ENCODE measurements around the gene NLRP1. TPM values are rescaled to one million over a fixed set of nuclear protein-coding genes. Genes with fewer than 3 reads are reported as not detected.

Gene NLRP1
- total and polyA plus RNA-seq, 2 of the 13 experiments (the other 11 are each of a cell fraction or from before 2014, with no cell fraction given), result 3.4 to 3.7 TPM

DNA sequence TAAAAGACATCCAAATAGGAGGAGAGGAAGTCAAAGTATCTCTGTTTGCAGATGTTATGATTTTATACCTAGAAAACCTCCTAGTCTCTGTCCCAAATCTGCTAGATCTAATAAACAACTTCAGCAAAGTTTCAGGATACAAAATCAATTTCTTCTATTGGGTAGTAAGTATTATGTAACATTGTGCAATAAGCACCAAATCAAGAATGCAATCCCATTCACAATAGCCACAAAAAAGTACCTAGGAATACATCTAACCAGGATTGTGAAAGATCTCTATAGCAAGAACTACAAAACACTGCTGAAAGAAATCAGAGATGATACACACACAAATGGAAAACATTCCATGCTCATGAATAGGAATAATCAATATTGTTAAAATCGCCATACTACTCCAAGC, 13.0 kb downstream of the NLRP1 start:
- no peaks in the 10 kb centered on the region for H4K20me1 ChIP-seq (ENCODE audit: insufficient read depth, low read length)
- H3K4me1 ChIP-seq (ENCODE audit: insufficient read depth, low read length), result no peaks in the 10 kb centered on the region
- H3K4me2 ChIP-seq (ENCODE audit: low read depth, low read length), result no peak overlapping the region
- H3K9me3 ChIP-seq (ENCODE audit: low read length), result no peaks in the 10 kb centered on the region
- H3K4me3 ChIP-seq (replicated peaks in 1 of 3; ENCODE audit: insufficient read depth in 1 of 3, low read depth in 2 of 3, low read length in 3 of 3), result no peak overlapping the region
- no peak overlapping the region for H2AFZ ChIP-seq (ENCODE audit: low read length)
- no peaks in the 10 kb centered on the region for H3K79me2 ChIP-seq (ENCODE audit: insufficient read depth, low read length)
- POLR2A ChIA-PET, result no interaction called here
- WGBS (ENCODE audit: low lambda C conversion rate), result 0% methylated on average over 1 of the region's 1 CpG
- no peaks in the 10 kb centered on the region for H3K27me3 ChIP-seq (ENCODE audit: control insufficient read depth in 1 of 2, insufficient read depth in 2 of 2, low read length in 2 of 2)
- TF ChIP-seq, protein P1, sequence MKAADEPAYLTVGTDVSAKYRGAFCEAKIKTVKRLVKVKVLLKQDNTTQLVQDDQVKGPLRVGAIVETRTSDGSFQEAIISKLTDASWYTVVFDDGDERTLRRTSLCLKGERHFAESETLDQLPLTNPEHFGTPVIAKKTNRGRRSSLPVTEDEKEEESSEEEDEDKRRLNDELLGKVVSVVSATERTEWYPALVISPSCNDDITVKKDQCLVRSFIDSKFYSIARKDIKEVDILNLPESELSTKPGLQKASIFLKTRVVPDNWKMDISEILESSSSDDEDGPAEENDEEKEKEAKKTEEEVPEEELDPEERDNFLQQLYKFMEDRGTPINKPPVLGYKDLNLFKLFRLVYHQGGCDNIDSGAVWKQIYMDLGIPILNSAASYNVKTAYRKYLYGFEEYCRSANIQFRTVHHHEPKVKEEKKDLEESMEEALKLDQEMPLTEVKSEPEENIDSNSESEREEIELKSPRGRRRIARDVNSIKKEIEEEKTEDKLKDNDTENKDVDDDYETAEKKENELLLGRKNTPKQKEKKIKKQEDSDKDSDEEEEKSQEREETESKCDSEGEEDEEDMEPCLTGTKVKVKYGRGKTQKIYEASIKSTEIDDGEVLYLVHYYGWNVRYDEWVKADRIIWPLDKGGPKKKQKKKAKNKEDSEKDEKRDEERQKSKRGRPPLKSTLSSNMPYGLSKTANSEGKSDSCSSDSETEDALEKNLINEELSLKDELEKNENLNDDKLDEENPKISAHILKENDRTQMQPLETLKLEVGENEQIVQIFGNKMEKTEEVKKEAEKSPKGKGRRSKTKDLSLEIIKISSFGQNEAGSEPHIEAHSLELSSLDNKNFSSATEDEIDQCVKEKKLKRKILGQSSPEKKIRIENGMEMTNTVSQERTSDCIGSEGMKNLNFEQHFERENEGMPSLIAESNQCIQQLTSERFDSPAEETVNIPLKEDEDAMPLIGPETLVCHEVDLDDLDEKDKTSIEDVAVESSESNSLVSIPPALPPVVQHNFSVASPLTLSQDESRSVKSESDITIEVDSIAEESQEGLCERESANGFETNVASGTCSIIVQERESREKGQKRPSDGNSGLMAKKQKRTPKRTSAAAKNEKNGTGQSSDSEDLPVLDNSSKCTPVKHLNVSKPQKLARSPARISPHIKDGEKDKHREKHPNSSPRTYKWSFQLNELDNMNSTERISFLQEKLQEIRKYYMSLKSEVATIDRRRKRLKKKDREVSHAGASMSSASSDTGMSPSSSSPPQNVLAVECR (CRISPR knock-in tag; IDR thresholded peaks at IDR 0.05; ENCODE audit: borderline replicate concordance), result no peak
- TF ChIP-seq CEBPB (IDR thresholded peaks at IDR 0.05; ENCODE audit: borderline replicate concordance, low read depth, low read length) (peak; percentile 47; the same call in 1 of the 2 replicates), PRPF4 (IDR thresholded peaks at IDR 0.05; ENCODE audit: low read depth, low read length, poor library complexity, severe bottlenecking) (no peak)
- CTCF ChIA-PET (ENCODE audit: low intra/inter-chr PET ratio, low total read pairs), result no interaction called here
- FAIRE-seq (no peak), DNase-seq (ENCODE audit: low spot score) (no peak), ATAC-seq (no peak)
- no peaks in the 10 kb centered on the region for H3K36me3 ChIP-seq (replicated peaks in 1 of 2; ENCODE audit: control insufficient read depth in 1 of 2, insufficient read depth in 2 of 2, low read length in 2 of 2)
- H3K27ac ChIP-seq (ENCODE audit: extremely low read length, insufficient read depth, low read length), result no peak overlapping the region
- H3K9ac ChIP-seq (ENCODE audit: insufficient read depth, low read depth, low read length), result no peak overlapping the region
- intact Hi-C loops (cut with micrococcal nuclease; ENCODE audit: unreplicated experiment), result no loop called here
- BruUV-seq (replicated peaks), result no TSS peak
- in situ Hi-C loops (cut with HindIII; ENCODE audit: extremely low pct_ligation_motif_present, low pct_unique_long_range_greater_than_20kb), result no loop called here

DNA sequence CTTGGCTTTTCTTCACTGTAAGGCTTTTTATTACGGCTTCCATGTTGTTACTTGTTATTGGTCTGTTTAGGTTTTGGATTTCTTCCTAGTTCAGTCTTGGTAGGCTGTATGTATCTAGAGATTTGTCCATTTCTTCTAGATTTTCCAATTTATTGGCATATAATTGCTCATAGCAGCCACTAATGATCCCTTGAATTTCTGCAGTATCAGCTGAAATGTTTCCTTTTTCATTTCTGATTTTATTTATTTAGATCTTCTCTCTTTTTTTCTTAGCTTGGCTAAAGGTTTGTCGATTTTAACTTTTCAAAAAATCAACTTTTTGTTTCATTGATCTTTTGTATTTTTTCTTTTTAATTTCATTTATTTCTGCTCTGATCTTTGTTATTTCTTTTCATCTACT, 18.5 kb downstream of the NLRP1 start:
- Histone ChIP-seq H3K9me3 (ENCODE audit: low read length) (no peaks in the 10 kb centered on the region), H3K4me2 (ENCODE audit: low read depth, low read length) (no peak overlapping the region), H3K4me3 (replicated peaks in 1 of 3; ENCODE audit: insufficient read depth in 1 of 3, low read depth in 2 of 3, low read length in 3 of 3) (no peak overlapping the region), H2AFZ (ENCODE audit: low read length) (no peak overlapping the region), H4K20me1 (ENCODE audit: insufficient read depth, low read length) (no peaks in the 10 kb centered on the region), H3K4me1 (ENCODE audit: insufficient read depth, low read length) (no peaks in the 10 kb centered on the region), H3K9ac (ENCODE audit: insufficient read depth, low read depth, low read length) (no peak overlapping the region), H3K27ac (ENCODE audit: extremely low read length, insufficient read depth, low read length) (no peak overlapping the region), H3K79me2 (ENCODE audit: insufficient read depth, low read length) (no peaks in the 10 kb centered on the region), H3K36me3 (replicated peaks in 1 of 2; ENCODE audit: control insufficient read depth in 1 of 2, insufficient read depth in 2 of 2, low read length in 2 of 2) (no peaks in the 10 kb centered on the region), H3K27me3 (ENCODE audit: control insufficient read depth in 1 of 2, insufficient read depth in 2 of 2, low read length in 2 of 2) (peaks cover 0 to 6% of the 10 kb centered on the region in 2 experiments; a peak in 1 of 5 replicates)
- no TSS peak for BruUV-seq (replicated peaks)
- DNase-seq (ENCODE audit: low spot score) (no peak), FAIRE-seq (no peak), ATAC-seq (no peak)
- ChIA-PET POLR2A (no interaction called here), CTCF (ENCODE audit: low intra/inter-chr PET ratio, low total read pairs) (no interaction called here)
- in situ Hi-C loops (cut with HindIII; ENCODE audit: extremely low pct_ligation_motif_present, low pct_unique_long_range_greater_than_20kb) (no loop called here), intact Hi-C loops (cut with micrococcal nuclease; ENCODE audit: unreplicated experiment) (no loop called here)
- TF ChIP-seq, protein P2, sequence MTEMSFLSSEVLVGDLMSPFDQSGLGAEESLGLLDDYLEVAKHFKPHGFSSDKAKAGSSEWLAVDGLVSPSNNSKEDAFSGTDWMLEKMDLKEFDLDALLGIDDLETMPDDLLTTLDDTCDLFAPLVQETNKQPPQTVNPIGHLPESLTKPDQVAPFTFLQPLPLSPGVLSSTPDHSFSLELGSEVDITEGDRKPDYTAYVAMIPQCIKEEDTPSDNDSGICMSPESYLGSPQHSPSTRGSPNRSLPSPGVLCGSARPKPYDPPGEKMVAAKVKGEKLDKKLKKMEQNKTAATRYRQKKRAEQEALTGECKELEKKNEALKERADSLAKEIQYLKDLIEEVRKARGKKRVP (CRISPR knock-in tag; IDR thresholded peaks at IDR 0.05), result no peak
- TF ChIP-seq MAFK (conservative IDR thresholded peaks at IDR 0.05 in 1 of 2, IDR thresholded peaks at IDR 0.05 in 1 of 2; ENCODE audit: low read length in 2 of 2), result peak in 1 of 2 experiments; percentile 32; a peak in 2 of 4 replicates
- WGBS (ENCODE audit: low lambda C conversion rate), result 1% methylated on average over 2 of the region's 2 CpGs

Measured in HepG2 (cell line).